GM13977 (cell line): Measurements from ENCODE around the gene NCAN.

Source experiments
- DNase-seq: peaks from one replicate; pipeline ENCODE4 v3.0.0; 2012; ENCODE audit warnings: low spot score
- in situ Hi-C: fragments of 300-500 bp; cut with MboI; formaldehyde crosslinking; loops from one replicate; pipeline ENCODE4 v1.12.0; 2022; ENCODE audit warnings: low sequenced_read_pairs, low pct_unique_long_range_greater_than_20kb, mixed read lengths, inconsistent platforms; ENCODE audit not compliant: unreplicated experiment
- TF ChIP-seq, protein P1 (sequence below): IDR thresholded peaks from 2 replicates; pipeline ENCODE4 v1.5.1; 2012; ENCODE audit warnings: mild to moderate bottlenecking, control low read depth; ENCODE audit not compliant: insufficient read depth; ENCODE audit errors: extremely low read depth, missing control alignments

Gene NCAN

DNA sequence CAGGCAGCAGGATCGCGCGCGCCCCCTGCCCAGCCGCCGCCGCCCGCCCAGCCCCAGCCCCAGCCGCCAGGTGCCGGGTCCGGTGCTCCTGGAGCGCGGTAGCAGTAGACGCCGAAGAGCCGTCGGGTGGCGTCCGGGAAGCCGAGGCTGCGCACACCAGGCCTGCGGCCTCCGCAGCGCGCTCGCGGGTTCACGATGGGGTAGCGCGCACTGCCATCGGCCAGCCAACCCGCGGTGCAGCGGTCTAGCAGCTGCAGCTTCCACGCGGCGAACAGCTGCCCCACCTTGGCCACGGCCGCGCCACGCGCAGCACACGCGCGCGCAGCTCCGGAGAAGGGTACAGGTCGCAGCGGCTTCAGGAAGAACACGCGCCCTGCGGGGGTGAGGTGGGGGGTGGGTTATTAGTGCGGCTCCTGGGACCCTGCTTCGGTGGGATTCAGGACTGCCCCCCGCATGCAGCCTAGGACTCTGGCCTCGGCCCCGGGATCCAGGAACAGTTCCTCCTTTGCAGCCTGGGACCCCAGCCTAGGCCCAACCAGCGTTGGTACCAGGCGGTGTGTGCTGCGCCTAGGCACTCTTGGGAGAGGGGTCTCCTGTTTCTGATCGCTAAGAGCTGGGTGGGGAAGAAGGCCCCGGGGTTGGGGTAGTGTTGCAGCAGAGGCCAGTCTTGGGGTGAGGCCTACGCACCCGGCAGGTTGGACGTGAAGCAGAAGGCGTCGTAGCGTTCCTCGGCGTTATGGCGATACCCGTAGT is 46.3 kb downstream of the NCAN start:
- no peak for DNase-seq
- in situ Hi-C loops: no loop called here
- TF ChIP-seq, protein P1, sequence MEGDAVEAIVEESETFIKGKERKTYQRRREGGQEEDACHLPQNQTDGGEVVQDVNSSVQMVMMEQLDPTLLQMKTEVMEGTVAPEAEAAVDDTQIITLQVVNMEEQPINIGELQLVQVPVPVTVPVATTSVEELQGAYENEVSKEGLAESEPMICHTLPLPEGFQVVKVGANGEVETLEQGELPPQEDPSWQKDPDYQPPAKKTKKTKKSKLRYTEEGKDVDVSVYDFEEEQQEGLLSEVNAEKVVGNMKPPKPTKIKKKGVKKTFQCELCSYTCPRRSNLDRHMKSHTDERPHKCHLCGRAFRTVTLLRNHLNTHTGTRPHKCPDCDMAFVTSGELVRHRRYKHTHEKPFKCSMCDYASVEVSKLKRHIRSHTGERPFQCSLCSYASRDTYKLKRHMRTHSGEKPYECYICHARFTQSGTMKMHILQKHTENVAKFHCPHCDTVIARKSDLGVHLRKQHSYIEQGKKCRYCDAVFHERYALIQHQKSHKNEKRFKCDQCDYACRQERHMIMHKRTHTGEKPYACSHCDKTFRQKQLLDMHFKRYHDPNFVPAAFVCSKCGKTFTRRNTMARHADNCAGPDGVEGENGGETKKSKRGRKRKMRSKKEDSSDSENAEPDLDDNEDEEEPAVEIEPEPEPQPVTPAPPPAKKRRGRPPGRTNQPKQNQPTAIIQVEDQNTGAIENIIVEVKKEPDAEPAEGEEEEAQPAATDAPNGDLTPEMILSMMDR: no peak

GRCh38 chr19:19258589-19259338 is 47.0 kb downstream of the NCAN start:
- TF ChIP-seq, protein P1: no peak
- no peak for DNase-seq
- in situ Hi-C loops: no loop called here

- DNase-seq: no peak
- TF ChIP-seq, protein P1: no peak
Measured at GRCh38 chr19:19259741-19260140, 48.0 kb downstream of the NCAN start.

DNA sequence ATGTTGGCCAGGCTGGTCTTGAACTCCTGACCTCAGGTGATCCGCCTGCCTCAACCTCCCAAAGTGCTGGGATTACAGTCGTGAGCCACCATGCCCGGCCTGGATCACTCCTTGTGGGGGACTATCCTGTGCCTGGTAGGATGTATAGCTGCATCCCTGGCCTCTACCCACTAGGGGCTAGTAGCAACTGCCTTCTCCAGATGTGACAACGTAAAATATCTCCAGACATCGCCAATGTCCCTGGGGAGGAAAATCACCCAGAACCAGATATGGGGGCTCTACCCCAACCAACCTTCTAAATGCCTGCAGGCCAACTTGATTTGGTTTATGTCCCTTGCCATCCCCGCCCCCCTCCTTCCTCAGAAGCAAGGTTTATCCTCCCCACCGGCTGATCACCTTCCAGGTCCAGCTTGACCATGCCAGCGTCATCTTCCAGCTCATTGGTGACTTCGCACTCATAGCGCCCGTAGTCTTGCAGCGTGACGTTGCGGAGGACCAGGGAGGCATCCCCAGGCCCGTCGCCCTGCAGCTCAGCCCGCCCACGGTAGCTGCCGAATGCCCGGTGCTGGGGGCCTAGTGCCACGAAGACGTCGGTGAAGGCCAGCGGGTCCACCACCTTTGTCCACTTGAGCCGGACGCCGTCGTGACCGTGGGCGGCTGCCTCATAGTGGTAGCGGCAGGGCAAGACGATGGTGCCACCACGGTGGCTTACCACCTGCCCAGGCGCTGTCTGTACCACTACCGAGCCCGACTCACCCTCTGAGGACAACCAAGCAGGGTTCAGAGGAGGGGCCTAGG is 48.9 kb downstream of the NCAN start:
- in situ Hi-C loops: no loop called here
- no peak for DNase-seq

More at GRCh38 chr19:19259741-19260140, 48.0 kb downstream of the NCAN start:
- in situ Hi-C loops: no loop called here

GRCh38 chr19:19261350-19262189 is 49.8 kb downstream of the NCAN start:
- in situ Hi-C loops: no loop called here
- TF ChIP-seq, protein P1: no peak
- no peak for DNase-seq

More for the DNA sequence above, 48.9 kb downstream of the NCAN start:
- TF ChIP-seq, protein P1: no peak
